HG03045 (cell line): Measurements from ENCODE around the gene FEV.
A peak's percentile ranks its signal among the peaks of the same experiment; 100 is the strongest.

Experiments used
- ATAC-seq: cut with Tn5 transposase; IDR thresholded peaks from one replicate; pipeline ENCODE4 v1.9.1; 2021; ENCODE audit warnings: mild to moderate bottlenecking, moderate library complexity; ENCODE audit not compliant: unreplicated experiment

Gene FEV

DNA sequence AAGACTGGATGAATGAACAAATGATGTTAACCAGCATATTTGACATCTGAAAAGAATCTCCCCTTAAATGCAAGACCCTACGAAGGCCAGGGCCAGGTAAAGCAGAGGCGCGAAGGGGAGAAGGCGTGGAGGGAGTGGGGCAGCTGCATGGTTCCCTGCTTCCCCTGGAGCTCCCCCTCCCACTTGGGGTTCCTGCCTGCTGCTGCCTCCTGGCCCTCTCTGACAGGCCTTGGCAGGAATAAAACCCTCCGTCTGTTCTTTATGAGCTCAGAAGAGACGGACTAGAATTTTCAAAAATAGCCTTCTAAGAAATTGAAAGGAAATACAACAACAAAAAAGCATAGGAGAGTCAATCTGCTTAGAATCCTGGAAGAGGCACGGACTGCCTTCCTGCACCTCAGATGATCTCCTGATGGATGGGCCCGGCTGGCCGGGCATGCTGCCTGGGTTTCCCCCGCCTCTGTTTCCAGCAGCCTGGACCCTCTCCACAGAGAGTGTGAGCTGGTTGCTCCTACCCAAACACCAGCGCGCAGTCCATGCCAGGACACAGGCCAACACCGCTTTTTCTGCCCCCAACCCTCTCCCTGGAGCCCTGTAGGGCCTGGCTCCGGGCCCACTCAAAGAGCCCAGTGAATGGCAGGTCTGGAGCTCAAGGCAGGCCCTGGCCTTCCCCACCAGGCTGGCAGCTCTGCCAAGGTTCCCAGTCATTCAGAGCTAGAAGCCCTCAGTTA, 32.4 kb upstream of the FEV start:
- ATAC-seq: no peak

DNA sequence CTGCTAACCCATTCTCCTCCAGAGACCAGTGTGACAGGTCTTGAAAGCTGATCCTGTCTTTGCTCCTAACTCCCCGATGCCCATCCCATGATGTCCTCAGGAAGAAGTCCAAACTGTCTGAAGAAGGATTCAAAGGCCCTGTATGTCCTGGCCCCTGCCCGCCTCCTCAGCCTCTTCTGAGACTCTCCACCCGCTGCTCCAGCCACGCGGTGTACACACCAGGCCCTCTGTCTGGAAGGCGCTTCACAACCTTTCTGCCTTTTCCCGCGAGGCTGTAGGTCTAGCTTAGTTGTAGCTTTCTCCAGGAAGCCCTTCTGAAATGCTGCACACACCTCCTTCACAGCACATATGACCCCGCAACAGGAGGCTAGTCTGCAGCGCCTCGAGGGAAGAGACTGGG, 31.7 kb upstream of the FEV start:
- ATAC-seq: no peak

DNA sequence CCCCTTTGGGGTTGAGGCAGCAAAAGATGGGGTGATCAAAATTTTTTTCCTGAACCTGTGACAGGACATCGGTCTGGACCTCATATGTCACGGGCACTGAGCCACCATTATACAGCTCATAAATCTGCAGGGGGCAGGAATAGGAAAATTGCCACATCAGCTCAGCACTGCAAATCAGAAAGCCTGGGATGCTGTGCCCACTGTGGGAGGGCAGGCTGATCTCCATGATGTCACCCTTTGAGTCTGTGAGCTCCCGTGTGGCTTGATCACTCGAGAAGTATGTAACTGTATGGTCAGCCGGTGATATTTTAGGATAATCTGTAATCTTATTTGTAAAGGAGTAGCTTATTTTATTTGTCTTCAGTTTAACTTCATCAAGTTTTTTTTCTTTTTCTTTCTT, 25.9 kb upstream of the FEV start:
- no peak for ATAC-seq

DNA sequence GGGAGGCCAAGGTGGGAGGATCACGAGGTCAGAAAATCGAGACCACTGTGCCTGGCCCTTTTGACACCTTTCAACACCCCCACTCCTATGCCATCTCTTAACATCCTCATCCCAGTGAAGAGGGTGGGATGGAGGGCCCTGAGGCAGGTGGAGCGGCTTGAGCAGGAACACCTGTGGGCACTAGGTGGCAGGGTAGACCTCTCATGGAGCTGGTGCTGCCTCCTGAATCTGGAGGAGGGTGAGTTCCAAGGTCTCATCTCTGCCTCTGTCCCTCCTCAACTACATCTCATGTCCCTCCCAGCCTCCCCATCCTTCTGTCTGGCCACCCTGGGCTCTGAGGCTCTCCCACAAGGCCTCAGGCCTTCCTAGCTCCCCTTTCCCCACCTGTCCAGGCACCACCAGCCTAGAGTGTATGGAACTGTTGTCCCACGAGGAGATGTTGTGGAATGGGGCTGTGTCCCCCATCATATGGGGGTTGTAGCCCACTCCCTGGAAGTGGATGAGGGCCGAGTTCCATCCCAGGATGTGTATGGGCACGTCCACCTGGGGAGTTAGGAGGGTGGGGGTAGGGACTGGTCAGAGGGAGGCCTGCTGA, 25.3 kb upstream of the FEV start:
- ATAC-seq: no peak

DNA sequence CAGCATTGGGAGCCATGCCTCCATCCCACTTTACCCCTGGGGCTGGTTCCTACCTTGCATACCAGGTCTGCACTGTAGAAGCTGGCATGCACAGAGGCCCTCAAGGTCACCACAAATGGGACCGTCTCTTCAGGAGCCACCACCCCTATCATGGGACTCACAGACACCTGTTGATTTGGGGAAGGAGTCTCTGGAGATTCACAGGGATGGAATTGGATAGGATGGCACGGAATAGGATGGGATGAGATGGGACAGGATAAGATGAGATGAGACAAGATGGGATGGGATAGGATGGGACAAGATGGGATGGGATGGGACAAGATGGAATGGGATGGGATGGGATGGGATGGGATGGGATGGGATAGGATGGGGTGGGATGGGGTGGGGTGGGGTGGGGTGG, 24.3 kb upstream of the FEV start:
- ATAC-seq: no peak

DNA sequence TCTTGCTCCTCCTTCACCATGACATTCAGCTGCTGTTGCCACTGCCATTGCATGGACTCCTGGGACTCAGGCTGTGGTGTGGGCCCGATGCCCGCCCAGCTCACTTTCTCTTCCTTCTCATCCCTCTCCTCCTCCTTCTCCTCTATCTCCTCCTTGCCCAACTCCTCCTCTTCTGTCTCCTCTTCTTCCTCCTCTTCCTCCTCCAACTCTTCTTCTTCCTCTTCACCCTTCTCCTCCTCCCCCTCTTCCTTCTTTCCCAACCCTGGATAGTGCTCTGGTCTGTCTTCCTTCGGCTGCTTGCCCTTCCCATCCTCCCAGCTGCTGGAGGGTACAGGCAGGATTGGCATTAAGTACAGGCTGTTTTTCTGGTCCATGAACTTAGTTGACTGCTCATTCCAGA, 19.0 kb upstream of the FEV start:
- ATAC-seq: no peak

DNA sequence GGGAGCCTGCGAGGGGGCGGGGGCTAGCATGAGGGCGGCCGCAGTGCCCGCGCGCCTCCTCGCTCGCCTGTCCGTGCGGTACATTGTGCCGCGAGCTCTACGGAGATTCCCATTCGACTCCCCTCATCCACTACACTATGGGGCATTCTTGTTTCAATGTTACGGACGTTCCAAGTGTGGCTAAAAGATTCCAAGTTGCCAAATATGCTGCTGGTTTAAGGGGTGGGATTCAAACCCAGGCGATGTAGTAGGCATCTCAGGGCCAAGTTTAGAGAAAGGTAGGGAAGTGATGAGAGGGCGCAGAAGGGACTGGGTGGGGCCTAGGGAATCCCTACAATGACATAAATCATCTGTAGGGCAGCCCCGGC, 18.3 kb upstream of the FEV start:
- no peak for ATAC-seq

DNA sequence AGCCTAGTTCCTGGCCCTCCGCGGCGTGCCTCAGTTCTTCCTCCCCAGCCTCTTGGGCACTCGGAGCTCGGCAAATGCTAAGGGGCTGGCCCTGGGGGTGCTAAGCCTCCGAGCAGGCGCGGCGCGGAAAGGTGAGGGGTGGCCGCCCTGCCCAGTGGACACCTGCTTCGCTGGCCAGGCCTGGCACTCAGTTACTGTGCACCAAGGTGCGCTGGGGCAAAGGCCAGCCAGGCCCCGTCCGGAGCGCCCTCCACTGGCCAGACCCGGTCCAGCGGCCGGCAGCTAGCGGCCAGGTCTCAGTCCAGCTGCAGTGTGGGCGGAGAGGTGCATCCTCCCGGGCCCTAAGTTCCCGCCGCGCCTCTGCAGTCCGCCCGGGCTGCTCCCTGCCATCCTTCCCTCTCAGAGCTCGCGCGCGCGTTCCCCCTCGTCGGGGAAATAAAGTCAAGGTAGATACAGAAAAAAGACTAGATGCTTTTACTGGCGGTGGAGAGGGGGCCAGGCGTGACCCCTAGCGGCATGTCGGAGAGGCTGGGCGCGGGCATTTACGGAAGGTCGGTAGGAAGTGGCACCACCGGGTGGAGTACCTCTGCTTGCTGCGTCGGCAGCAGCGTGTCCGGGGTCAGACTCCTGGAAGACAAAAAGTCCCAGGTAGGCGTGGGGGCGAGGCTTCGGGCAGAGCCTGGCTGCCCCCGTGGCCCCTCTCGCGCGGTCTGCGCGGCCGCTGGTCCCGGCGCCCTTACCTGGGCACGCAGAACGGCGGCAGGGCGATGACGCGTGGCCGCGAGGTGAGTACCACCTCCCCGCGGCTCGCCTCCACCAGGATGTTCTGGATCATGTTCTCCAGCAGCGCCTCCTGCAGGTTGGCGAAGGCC, 17.6 kb upstream of the FEV start:
- no peak for ATAC-seq

DNA sequence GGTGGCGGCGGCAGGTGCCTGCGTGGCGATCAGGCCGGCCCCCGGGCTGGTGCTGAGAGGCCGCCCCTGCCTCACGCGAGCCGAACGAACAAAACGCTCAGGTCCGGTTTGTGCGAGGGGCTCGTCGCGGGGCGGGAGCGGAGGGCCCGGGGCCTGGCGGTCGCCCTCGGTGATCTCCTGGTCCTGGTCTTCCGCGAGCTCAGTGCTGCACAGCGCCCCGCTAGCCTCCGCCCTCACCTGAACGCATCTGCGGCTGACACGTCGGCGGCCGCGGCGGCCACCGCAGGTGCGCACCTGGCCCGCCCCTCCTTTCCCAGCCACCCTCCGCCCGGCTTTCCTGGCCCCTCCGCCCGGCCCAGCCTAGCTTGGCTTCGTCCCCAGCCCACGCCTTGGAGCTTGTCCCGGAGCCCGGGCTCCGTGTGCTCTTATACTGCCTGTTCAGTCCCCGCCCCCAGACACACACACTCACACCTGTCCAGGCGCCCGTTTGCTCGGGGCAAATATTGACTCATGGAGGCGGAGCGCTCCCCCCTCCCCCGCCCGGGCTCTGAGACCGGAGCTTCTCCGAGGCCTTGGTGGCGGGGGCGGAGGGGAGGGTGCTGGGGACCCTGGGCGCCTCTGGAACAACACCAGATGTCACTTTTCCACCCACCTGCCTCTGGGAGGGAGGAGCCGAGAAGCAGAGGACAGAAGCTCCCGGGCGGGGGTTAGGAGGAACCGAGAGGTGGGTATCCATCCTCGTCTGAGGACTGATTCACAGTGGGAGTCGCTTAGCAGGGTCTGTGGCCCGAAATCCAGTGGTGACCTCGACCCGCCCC, 16.8 kb upstream of the FEV start:
- ATAC-seq: no peak

DNA sequence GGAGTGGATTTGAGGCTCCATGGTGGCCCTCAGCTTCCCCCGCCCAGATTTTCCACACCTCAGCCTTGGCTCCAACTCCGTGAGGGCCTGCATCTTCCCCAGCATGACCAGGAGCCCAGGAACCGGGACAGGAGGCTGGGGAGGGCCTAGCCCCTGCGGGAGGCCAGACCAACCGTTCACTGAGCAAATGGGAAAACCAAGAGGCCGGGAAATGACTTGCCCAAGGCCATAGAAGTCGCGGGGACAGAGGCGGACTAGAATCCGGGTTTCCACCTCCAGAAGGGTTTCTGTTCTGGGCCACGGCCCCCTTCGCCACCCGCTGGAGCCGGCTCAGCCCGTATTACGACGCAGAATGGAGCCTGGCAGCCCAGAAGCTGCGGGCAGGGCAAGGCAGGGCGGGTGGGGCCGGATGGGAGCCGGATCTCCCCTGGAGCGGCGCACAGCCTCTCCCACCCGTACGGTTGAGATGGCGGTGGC, 16.2 kb upstream of the FEV start:
- ATAC-seq: no peak

DNA sequence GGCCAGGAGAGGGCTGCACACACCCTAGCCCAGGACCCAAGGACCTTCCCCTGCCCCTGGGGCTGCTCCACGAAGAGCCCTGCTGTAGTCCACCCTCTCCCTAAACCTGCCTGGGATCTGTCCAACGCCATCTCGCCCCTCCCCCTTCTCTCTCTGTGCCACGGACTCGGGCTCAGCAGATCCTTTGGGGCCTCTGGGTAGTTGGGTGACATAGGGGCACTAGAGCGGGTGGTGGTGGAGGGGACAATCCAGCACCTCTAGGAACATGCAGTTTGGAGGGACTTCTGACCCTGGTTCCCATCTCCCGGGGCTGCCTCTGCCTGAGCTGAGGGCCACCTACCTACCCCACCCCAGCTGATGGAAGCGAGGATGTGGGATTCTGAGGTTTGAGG, 15.6 kb upstream of the FEV start:
- ATAC-seq: no peak

DNA sequence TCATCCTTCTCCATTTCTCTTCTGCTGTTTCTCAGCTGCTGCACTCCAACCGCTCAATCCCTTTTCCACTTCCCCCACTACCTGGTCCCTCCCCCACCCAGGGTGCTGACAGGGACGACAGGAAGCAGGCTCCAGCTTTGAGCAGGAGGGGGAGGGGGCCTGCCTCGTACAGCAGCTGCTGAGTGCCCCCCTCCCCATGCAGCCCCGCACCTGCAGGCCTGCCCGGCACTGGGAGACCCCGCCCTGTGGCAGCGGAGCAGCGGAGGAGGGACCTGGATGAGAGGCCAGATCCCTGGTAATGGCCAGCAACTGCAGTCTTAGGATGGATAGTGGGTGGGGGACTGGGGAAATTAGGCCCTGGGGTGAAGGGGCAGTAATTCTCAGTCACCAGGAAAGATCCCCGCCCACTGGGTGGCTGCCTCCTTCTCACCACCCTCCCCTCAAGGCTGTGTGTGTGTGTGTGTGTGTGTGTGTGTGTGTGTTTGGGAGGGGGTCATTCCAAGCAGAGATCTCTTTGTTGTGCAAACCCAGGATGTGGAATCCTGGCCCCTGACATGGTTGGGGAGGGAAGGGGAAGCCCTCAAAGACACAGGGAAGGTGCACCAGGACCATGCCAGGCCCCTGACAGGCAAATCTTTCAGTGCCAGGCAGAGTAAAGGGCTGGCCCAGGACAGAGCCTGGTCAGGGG, 15.0 kb upstream of the FEV start:
- ATAC-seq: no peak

DNA sequence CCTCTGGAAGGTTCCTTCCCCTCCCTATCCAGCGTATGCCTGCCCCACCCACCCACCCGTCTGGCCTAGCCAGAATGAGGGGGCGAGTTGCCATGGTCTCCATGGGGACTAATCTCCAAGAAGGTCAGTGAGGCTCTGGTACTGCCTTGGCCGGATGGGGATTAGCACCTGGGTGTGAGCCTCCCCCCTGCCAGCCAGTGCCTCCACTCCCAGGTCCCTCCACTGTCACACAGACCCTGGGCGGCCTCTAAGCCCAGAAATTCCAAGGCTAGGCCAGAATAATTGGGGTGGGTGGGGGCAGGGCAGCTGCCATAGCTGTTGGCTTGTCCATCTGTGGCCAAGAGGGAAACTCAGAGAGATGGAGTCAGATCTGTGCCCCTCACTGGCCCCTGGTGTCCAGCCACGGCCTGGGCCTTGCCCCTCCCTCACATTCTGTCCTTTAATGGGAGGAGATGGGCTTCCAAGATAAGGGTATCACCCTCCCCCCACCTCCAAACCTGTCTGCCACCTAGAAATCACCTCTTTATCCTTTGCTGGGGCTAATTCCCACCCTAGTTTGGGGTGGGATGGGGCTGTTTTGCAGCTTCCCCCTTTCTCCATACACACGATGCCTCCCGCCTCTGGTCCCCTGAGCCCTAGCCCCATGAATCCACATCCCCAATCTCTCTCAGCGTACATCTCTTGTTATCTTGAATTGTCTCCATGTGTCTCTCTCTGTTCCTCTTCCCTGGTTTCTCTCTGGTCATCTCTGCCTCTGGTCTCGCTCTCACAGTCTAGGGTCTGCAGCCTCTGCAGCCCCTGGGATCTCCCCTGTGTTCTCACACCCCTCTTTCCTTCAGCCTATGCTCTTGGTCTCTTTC, 14.3 kb upstream of the FEV start:
- no peak for ATAC-seq

DNA sequence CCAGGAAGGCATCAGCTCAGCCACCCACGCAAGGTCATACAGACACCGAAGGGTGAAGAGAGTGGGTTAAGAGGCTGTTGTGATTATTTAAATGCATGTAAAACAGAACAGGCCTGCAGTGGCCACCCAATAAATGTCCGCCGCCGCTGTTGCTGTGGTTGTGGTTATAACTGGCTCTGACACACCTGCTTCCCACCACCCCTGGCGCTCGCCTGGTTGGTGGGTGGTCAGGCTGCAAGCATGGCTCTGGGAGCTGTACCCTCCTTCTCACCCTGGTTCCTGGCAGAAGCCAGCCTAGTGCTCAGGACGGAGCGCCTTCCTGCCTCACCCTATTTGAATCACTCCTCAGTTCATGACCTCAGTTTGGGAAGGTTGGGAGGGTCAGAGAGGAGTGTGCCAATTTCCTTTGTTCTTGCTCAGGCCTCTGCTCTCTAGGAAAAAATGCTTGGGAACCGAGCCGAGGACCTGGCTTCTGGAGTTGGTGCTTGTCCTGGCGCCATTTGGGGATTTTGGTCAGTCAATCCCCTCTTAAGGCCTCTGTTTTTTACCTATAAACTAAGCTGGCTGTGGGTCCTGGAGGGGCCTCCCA, 13.5 kb upstream of the FEV start:
- no peak for ATAC-seq

DNA sequence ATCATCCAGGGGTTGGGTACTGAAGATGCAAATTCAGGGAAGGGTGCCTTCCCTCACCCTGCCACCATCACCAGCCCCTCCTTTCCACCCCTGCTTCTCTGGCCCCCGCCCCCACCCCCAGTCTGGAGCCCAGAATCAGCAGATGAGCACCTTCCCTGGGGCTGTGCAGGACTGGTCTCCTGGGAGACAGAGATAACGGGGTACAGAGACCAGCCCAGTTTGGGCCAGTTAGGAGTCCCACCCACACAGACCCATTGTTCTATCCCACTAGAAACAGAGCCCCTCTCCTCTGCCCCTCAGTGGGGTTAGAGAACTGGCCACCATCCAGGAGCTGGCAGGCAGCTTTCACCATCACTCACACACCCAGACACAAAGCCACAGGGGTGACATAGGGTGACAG, 12.7 kb upstream of the FEV start:
- ATAC-seq: no peak

DNA sequence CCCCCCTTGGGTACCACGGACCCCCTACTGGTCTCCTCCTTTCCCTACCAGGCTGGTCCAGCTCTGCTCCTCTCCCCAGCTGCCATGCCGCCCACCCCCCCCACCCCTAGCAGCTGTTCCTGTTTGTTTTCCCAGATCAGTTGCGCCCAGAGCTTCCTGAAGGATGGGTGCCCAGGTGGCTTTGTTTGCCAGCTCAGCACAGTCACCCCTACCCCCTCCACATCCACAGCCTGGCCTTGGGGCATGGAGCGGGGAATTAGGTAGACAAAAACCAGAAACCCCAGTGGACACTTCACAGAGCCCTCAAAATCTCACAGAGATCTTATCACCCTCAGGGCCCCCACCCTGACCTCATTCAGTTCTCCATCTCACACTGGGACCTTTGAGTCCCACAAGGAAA, 12.0 kb upstream of the FEV start:
- ATAC-seq: no peak

DNA sequence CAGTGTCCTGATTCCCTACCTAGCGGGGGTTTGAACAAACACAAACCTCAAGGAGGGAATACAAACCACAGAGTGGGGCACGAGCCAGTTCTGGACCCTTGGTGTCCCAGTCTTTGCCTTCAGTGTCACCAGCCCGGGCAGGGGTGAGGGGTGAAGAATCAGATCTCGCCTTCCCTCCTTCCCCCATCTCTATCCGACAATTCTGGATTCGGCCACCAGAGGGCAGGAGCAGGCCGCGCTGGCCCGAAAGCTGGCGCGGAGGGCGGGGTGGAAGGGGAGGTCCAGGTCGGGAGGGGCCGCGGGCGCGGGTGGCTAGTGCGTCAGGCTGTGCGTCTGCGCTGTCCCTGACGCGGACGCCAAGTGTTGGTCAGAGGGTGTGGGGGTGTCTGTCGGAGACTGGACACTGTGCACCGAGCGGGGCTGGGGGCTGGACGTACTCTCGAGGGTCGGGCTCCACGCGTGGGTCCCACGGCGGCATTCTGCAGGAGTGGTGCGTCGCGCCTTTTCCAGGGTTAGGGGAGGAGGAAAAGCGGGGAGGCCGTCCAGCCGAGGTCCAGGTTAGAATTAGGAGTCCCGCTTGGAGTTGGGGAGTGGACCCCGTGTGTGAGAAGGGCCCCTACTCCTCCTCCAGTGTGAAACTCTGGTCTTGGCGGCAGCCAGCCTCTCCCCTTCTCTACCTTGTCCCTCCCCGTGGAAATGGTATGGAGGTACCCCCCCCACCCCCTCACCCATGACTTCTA, 11.2 kb upstream of the FEV start:
- peak; percentile 47 for ATAC-seq

DNA sequence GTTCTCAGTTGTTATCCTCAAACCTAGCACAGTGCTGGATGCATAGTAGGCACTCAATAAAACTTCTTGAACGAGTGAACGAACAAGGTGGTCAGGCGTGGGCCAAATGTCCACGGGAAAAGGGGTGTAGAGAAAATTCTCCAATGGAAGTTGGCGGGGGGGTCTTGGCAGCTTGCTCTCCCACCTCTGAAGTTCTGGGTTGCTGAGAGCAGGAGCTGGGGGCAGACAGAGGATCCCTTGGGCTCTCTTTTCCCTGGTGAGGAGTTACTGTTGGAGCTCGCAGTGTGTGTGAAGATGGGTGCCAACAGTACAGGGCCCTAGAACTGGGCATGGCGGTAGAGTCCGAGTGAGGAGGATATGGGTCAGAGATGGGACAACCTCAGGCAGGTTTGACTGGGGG, 10.6 kb upstream of the FEV start:
- ATAC-seq: no peak
